Nephron (organoid): Measurements from ENCODE around the gene NXN.
"Not testable (repeated sequence)": the region's sequence is repeated elsewhere in the genome, so short reads cannot be mapped to it uniquely, and the experiment has no call there.

Source experiments
- H3K27ac Mint-ChIP-seq, 3 experiments: 2 replicates each; pipeline ENCODE4 v1.8.0; 2020; ENCODE audit warnings: mixed read lengths in 3 of 3, mild to moderate bottlenecking in 2 of 3, moderate library complexity in 1 of 3
- H3K27me3 Mint-ChIP-seq: 2 replicates; pipeline ENCODE4 v1.8.0; 2021; ENCODE audit warnings: low read depth, mild to moderate bottlenecking, moderate library complexity, mixed read lengths
- H3K36me3 Mint-ChIP-seq: 2 replicates; pipeline ENCODE4 v1.8.0; 2020; ENCODE audit warnings: low read depth, mixed read lengths
- H3K4me1 Mint-ChIP-seq: 2 replicates; pipeline ENCODE4 v1.8.0; 2020; ENCODE audit warnings: mixed read lengths
- H3K4me3 Mint-ChIP-seq, 3 experiments: 2 replicates each; pipeline ENCODE4 v1.8.0; 2020; ENCODE audit warnings: mild to moderate bottlenecking in 3 of 3, mixed read lengths in 3 of 3, moderate library complexity in 2 of 3
- H3K9me3 Mint-ChIP-seq: 2 replicates; pipeline ENCODE4 v1.8.0; 2020; ENCODE audit warnings: mixed read lengths
- CTCF ChIP-seq, 3 experiments: fragments of 200-600 bp; sonication (generic); IDR thresholded peaks; one replicate each; pipeline ENCODE4 v1.5.0; 2021; ENCODE audit warnings: antibody characterized with exemption in 3 of 3; ENCODE audit not compliant: unreplicated experiment in 3 of 3

The NXN gene

DNA sequence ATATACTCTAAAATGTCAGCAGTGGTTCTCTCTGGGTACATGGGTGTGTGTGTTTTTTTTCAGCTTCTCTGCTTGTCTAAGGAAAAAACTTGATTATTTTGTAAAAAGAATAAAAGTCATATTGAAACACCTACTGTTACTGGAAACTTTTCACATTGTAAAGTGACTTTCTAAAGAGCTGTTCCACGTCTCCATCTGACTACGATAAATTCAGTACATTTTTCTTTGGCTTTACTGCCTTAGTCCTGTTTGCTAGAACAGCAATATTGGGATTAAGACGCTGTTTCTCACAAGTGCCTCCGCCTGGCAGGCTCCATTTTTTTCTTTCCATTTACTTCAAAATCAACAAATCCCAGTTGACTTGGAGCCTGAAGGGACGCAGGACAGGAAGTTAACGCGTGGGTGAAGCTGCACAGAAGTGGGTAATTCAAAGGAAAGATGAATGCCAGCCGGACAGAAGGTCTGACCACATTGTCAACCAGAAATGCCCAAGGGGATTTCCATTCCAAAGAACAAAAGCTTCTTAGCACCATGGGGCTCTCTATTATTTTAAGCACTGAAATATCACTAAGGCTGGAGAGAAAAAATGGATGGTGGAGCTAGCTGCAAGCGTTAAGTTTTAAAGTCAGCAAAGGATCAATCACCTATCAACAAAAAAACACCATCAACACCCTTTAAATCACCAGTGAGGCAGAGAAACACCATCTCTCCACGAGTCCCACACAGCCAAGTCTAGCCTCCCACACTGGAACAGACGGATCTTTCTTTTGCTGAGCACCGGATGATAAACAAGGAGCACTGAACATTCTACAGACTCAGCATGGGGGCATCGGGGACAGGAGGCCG, 205.9 kb downstream of the NXN start:
- Mint-ChIP-seq H3K4me3 (no peak overlapping the region), H3K27me3 (no peaks in the 10 kb centered on the region), H3K27ac (peak overlapping the region in 1 of 3 experiments; percentile 51), H3K36me3 (peaks cover 79% of the 10 kb centered on the region), H3K9me3 (no peaks in the 10 kb centered on the region), H3K4me1 (peaks cover 16% of the 10 kb centered on the region)
- TF ChIP-seq CTCF (IDR thresholded peaks at IDR 0.05; ENCODE audit: unreplicated experiment in 3 of 3), result no peak

DNA sequence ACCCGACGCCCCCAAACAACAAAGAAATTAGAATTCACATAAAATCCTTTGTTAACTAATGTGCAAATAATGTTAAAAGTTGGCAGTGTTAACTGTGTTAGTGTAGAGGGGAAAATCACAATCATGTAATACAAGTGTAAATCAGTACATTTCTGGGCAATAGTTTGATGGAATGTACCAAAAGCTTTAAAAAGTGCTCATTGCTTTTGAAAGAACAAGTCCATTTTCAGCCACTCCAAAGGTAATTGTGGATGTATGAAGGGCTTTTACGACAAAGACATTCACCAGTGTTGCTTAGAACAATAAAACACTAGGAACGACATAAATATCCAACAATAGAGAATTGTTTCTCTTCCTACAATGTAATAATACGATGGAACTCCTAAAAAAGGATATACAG, 206.6 kb downstream of the NXN start:
- no peak overlapping the region for H3K4me3 Mint-ChIP-seq
- peaks cover 77% of the 10 kb centered on the region for H3K36me3 Mint-ChIP-seq
- no peaks in the 10 kb centered on the region for H3K27me3 Mint-ChIP-seq
- no peak overlapping the region for H3K27ac Mint-ChIP-seq
- no peaks in the 10 kb centered on the region for H3K9me3 Mint-ChIP-seq
- no peak for TF ChIP-seq CTCF (IDR thresholded peaks at IDR 0.05; ENCODE audit: unreplicated experiment in 3 of 3)
- peaks cover 16% of the 10 kb centered on the region for H3K4me1 Mint-ChIP-seq

GRCh38 chr17:767076-767475, 212.5 kb downstream of the NXN start:
- no peaks in the 10 kb centered on the region for H3K9me3 Mint-ChIP-seq
- TF ChIP-seq CTCF (IDR thresholded peaks at IDR 0.05; ENCODE audit: unreplicated experiment in 3 of 3), result no peak
- no peak overlapping the region for H3K4me3 Mint-ChIP-seq
- H3K36me3 Mint-ChIP-seq, result peaks cover 64% of the 10 kb centered on the region
- H3K4me1 Mint-ChIP-seq, result peaks cover 21% of the 10 kb centered on the region
- no peaks in the 10 kb centered on the region for H3K27me3 Mint-ChIP-seq
- H3K27ac Mint-ChIP-seq, result no peak overlapping the region

GRCh38 chr17:760371-760770, 219.2 kb downstream of the NXN start:
- no peaks in the 10 kb centered on the region for H3K27me3 Mint-ChIP-seq
- H3K36me3 Mint-ChIP-seq, result peaks cover 66% of the 10 kb centered on the region
- H3K27ac Mint-ChIP-seq, result no peak overlapping the region
- no peak for TF ChIP-seq CTCF (IDR thresholded peaks at IDR 0.05; ENCODE audit: unreplicated experiment in 3 of 3)
- no peaks in the 10 kb centered on the region for H3K9me3 Mint-ChIP-seq
- no peaks in the 10 kb centered on the region for H3K4me1 Mint-ChIP-seq
- no peak overlapping the region for H3K4me3 Mint-ChIP-seq

DNA sequence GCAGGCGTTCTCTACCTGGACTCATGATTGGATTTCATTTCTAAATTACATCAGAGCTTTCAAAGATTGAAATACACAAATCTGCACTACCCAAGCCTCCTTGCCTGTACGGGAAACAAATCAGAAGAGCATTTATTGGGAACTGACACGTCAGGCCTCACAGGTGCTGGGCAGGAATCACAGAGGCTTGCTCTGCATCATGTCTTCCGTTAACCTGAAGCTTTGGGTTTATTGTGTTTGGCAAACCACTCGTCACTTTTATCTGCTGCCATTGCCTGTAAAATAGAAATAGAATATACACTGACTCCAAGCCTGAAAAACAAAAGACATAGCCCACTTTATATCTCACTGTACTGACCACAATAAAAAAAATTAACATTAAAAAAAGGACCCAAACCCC, 219.6 kb downstream of the NXN start:
- Mint-ChIP-seq H3K27ac (no peak overlapping the region), H3K9me3 (no peaks in the 10 kb centered on the region), H3K36me3 (peaks cover 62% of the 10 kb centered on the region), H3K4me3 (no peak overlapping the region), H3K4me1 (no peaks in the 10 kb centered on the region), H3K27me3 (no peaks in the 10 kb centered on the region)
- no peak for TF ChIP-seq CTCF (IDR thresholded peaks at IDR 0.05; ENCODE audit: unreplicated experiment in 3 of 3)

GRCh38 chr17:756010-756567, 223.5 kb downstream of the NXN start:
- H3K27ac Mint-ChIP-seq, result peak overlapping the region in 2 of 3 experiments; percentile 6 to 56
- H3K4me3 Mint-ChIP-seq, result peak overlapping the region in 2 of 3 experiments; percentile 8 to 50
- peaks cover 10% of the 10 kb centered on the region for H3K4me1 Mint-ChIP-seq
- H3K36me3 Mint-ChIP-seq, result peaks cover 42% of the 10 kb centered on the region
- not testable (repeated sequence) for H3K27me3 Mint-ChIP-seq, H3K9me3 Mint-ChIP-seq

DNA sequence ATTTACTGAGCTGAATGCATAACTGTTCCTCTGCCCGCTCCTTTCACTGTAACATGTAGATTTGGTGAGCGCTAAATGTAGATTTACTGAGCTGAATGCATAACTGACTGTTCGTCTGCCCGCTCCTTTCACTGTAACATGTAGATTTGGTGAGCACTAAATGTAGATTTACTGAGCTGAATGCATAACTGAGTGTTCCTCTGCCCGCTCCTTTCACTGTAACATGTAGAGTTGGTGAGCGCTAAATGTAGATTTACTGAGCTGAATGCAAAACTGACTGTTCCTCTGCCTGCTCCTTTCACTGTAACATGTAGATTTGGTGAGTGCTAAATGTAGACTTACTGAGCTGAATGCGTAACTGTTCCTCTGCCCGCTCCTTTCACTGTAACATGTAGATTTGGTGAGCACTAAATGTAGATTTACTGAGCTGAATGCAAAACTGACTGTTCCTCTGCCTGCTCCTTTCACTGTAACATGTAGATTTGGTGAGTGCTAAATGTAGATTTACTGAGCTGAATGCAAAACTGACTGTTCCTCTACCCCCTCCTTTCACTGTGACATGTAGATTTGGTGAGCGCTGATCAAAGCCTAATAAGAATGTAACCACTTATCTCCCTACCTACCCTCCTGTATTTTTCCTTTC, 224.1 kb downstream of the NXN start:
- Mint-ChIP-seq H3K4me1 (peaks cover 17% of the 10 kb centered on the region), H3K36me3 (peaks cover 42% of the 10 kb centered on the region), H3K27ac (peak overlapping the region in 2 of 3 experiments; percentile 6 to 56), H3K4me3 (peak overlapping the region in 2 of 3 experiments; percentile 23 to 50)
- not testable (repeated sequence) for H3K27me3 Mint-ChIP-seq, H3K9me3 Mint-ChIP-seq
